ENCODE data around the gene FGFR2.

FGFR2 gene

GRCh38 chr10:121449482-121449924 lies 148.7 kb downstream of the FGFR2 start:
- TF ChIP-seq ARNTL (CRISPR knock-in tag; IDR thresholded peaks at IDR 0.05; ENCODE audit: borderline replicate concordance, low read depth): no peak
- no peak for TF ChIP-seq TSHZ2 (CRISPR knock-in tag; IDR thresholded peaks at IDR 0.05)
- TF ChIP-seq CSRNP3 (CRISPR knock-in tag; IDR thresholded peaks at IDR 0.05): no peak
- no peak for TF ChIP-seq GLIS3 (CRISPR knock-in tag; IDR thresholded peaks at IDR 0.05)
- TF ChIP-seq ZFP3 (CRISPR knock-in tag; IDR thresholded peaks at IDR 0.05): no peak
- no peak for TF ChIP-seq PPARA (CRISPR knock-in tag; IDR thresholded peaks at IDR 0.05; ENCODE audit: borderline replicate concordance)
- TF ChIP-seq, protein P1, sequence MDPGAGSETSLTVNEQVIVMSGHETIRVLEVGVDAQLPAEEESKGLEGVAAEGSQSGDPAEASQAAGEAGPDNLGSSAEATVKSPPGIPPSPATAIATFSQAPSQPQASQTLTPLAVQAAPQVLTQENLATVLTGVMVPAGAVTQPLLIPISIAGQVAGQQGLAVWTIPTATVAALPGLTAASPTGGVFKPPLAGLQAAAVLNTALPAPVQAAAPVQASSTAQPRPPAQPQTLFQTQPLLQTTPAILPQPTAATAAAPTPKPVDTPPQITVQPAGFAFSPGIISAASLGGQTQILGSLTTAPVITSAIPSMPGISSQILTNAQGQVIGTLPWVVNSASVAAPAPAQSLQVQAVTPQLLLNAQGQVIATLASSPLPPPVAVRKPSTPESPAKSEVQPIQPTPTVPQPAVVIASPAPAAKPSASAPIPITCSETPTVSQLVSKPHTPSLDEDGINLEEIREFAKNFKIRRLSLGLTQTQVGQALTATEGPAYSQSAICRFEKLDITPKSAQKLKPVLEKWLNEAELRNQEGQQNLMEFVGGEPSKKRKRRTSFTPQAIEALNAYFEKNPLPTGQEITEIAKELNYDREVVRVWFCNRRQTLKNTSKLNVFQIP (CRISPR knock-in tag; IDR thresholded peaks at IDR 0.05; ENCODE audit: borderline replicate concordance, low read depth): no peak
- ATAC-seq: no peak

- ATAC-seq: no peak
- TF ChIP-seq BACH2 (CRISPR knock-in tag; IDR thresholded peaks at IDR 0.05; ENCODE audit: borderline replicate concordance): no peak
- TF ChIP-seq ARNTL (CRISPR knock-in tag; IDR thresholded peaks at IDR 0.05; ENCODE audit: borderline replicate concordance, low read depth): no peak
- TF ChIP-seq TOX (CRISPR knock-in tag; IDR thresholded peaks at IDR 0.05; ENCODE audit: borderline replicate concordance): no peak
- no peak for TF ChIP-seq TCF4 (CRISPR knock-in tag; IDR thresholded peaks at IDR 0.05; ENCODE audit: borderline replicate concordance)
- TF ChIP-seq RARB (CRISPR knock-in tag; IDR thresholded peaks at IDR 0.05): no peak
- TF ChIP-seq ZFP30 (CRISPR knock-in tag; IDR thresholded peaks at IDR 0.05): no peak
Measured at GRCh38 chr10:121448766-121449421, 149.3 kb downstream of the FGFR2 start.

DNA sequence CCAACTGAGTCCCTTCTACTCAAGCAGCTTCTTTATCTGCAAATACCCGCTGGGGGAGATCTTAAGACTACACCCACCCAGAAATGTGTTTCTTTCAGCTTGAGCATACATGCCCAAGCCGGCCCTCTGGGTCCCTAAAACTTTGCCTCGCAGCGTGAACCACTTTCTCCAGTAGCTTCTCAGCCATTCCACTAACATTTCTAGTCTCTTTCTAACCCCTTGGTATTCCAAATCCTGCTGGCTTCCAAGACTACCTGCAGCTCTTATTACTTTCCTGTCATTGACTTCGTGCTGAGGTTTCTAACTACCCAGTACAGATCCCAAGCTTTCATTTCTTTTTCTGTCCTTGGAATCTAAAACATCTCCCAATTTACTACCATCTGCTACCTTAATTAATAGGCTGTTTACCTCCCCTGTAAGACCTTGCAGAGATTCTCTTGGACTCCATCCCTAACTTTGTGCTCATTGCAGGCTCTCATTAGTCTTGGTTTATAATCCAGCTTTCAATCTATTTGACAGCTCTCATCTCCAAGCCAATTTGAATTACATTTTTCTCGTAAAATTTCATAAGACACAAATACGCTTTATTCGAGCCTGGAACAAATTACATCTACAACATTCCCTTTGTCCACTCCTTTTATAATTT lies 153.6 kb downstream of the FGFR2 start:
- no peak for ATAC-seq
- TF ChIP-seq ESRRG (CRISPR knock-in tag; IDR thresholded peaks at IDR 0.05) (no peak), OSR1 (CRISPR knock-in tag; IDR thresholded peaks at IDR 0.05) (no peak), CSDC2 (CRISPR knock-in tag; IDR thresholded peaks at IDR 0.05) (no peak), ZFP3 (CRISPR knock-in tag; IDR thresholded peaks at IDR 0.05) (no peak), ARNTL (CRISPR knock-in tag; IDR thresholded peaks at IDR 0.05; ENCODE audit: borderline replicate concordance, low read depth) (no peak), TCF4 (CRISPR knock-in tag; IDR thresholded peaks at IDR 0.05; ENCODE audit: borderline replicate concordance) (no peak), ZNF70 (CRISPR knock-in tag; IDR thresholded peaks at IDR 0.05) (no peak)

DNA sequence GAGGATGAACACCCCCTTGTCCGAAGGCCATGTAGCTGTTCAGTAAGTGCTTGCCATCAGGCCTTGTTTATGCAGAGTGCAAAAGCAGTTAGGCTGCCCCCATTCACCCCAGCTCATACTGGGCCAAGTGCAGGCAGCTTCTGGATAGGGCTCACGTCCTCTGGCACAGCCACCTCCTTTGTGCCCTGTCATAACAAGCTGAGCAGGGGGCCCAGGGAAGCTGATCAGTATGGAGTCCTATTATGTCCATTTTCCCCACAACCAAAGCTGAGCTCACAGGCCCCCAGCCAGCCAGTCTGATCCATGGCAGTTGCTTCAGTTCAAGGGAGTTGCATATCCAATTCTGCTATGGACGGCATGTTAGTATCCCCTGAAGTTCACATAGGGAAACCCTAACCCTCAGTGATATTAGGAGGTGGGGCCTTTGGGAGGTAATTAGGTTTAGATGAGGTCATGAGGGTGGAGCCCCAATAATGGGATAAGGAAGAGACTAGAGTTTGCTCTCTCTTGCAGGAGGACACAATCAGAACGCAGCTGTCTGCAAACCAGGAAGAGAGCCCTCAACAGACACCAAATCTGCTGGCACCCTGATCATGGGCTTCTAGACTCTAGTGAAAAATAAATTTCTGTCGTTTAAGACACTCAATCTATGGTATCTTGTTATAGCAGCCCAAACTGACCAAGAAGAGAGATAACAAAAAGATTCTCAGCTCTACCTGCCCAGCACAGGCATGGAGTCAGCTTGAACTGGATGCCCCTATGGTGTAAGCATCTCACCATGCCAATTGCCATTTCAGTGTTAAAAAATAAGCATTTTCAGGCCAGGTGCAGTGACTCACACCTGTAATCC lies 155.9 kb downstream of the FGFR2 start:
- no peak for ATAC-seq
- no peak for TF ChIP-seq ZC3H10 (CRISPR knock-in tag; IDR thresholded peaks at IDR 0.05)
- no peak for TF ChIP-seq ZNF8 (CRISPR knock-in tag; IDR thresholded peaks at IDR 0.05)
- TF ChIP-seq ZNF70 (CRISPR knock-in tag; IDR thresholded peaks at IDR 0.05): no peak
- TF ChIP-seq GLIS3 (CRISPR knock-in tag; IDR thresholded peaks at IDR 0.05): no peak
- TF ChIP-seq ISL1 (CRISPR knock-in tag; IDR thresholded peaks at IDR 0.05): no peak
- TF ChIP-seq ARNTL (CRISPR knock-in tag; IDR thresholded peaks at IDR 0.05; ENCODE audit: borderline replicate concordance, low read depth): no peak
- no peak for TF ChIP-seq PPARA (CRISPR knock-in tag; IDR thresholded peaks at IDR 0.05; ENCODE audit: borderline replicate concordance)
- no peak for TF ChIP-seq ZNF565 (CRISPR knock-in tag; conservative IDR thresholded peaks at IDR 0.05; ENCODE audit: low read depth)
- TF ChIP-seq TCF4 (CRISPR knock-in tag; IDR thresholded peaks at IDR 0.05; ENCODE audit: borderline replicate concordance): no peak
- no peak for TF ChIP-seq PATZ1 (CRISPR knock-in tag; IDR thresholded peaks at IDR 0.05; ENCODE audit: borderline replicate concordance)
- TF ChIP-seq BACH2 (CRISPR knock-in tag; IDR thresholded peaks at IDR 0.05; ENCODE audit: borderline replicate concordance): no peak
- TF ChIP-seq CSDC2 (CRISPR knock-in tag; IDR thresholded peaks at IDR 0.05): no peak
- no peak for TF ChIP-seq ZFP30 (CRISPR knock-in tag; IDR thresholded peaks at IDR 0.05)
- TF ChIP-seq ZFP3 (CRISPR knock-in tag; IDR thresholded peaks at IDR 0.05): no peak
- no peak for TF ChIP-seq RARB (CRISPR knock-in tag; IDR thresholded peaks at IDR 0.05)
- TF ChIP-seq, protein P2, sequence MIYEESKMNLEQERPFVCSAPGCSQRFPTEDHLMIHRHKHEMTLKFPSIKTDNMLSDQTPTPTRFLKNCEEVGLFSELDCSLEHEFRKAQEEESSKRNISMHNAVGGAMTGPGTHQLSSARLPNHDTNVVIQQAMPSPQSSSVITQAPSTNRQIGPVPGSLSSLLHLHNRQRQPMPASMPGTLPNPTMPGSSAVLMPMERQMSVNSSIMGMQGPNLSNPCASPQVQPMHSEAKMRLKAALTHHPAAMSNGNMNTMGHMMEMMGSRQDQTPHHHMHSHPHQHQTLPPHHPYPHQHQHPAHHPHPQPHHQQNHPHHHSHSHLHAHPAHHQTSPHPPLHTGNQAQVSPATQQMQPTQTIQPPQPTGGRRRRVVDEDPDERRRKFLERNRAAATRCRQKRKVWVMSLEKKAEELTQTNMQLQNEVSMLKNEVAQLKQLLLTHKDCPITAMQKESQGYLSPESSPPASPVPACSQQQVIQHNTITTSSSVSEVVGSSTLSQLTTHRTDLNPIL (CRISPR knock-in tag; IDR thresholded peaks at IDR 0.05; ENCODE audit: low read depth): no peak

Data from SK-N-SH treated with all-trans-retinoic acid at 6 μM for 48 hours (cell line).